ENCODE measurements around the gene RDX. TPM values are rescaled to one million over a fixed set of nuclear protein-coding genes. Genes with fewer than 3 reads are reported as not detected.

Gene RDX
- total and polyA plus RNA-seq, 9 of the 15 experiments (the other 6 are each of a cell fraction or from before 2014, with no cell fraction given) = 35.6 to 62.1 (median 54.3) TPM

- intact Hi-C loops (cut with micrococcal nuclease) = loop anchor here (2.0 to 5.0 kb wide), 5 partner anchors 61 to 228 kb away; no protein-coding TSS in a partner anchor
- no TSS peak for BruUV-seq (replicated peaks)
- Histone ChIP-seq H3K9me1 (ENCODE audit: control insufficient read depth, insufficient read depth, low read length) (no peaks in the 10 kb centered on the region), H3K4me2 (ENCODE audit: insufficient read depth, low read length) (peak overlapping the region; percentile 84), H3K36me3 (ENCODE audit: control insufficient read depth, insufficient read depth, low read length) (peaks cover 5% of the 10 kb centered on the region; the same call in 2 of the 3 replicates), H4K20me1 (replicated peaks; ENCODE audit: control insufficient read depth, insufficient read depth, low read length) (peaks cover 15% of the 10 kb centered on the region), H2AFZ (ENCODE audit: low read depth, low read length) (peak overlapping the region; percentile 84), H3K9ac (ENCODE audit: insufficient read depth in 1 of 2, low read depth in 2 of 2, low read length in 2 of 2) (peak overlapping the region; percentile 95 to 97), H3K27ac (ENCODE audit: extremely low read depth, low read depth, low read length) (peak overlapping the region; percentile 96), H3K27me3 (ENCODE audit: control insufficient read depth in 2 of 2, insufficient read depth in 2 of 2, low read length in 2 of 2) (no peaks in the 10 kb centered on the region), H3K4me1 (replicated peaks in 1 of 2; ENCODE audit: control insufficient read depth in 2 of 2, insufficient read depth in 2 of 2, low read length in 2 of 2) (peaks cover 13 to 25% of the 10 kb centered on the region in 2 experiments), H3K9me3 (replicated peaks; ENCODE audit: control insufficient read depth, insufficient read depth, low read depth, low read length) (no peaks in the 10 kb centered on the region), H3K79me2 (ENCODE audit: control insufficient read depth, insufficient read depth, low read length) (peaks cover 57% of the 10 kb centered on the region), H3K4me3 (peak overlapping the region; percentile 99)
- DNase-seq (ENCODE audit: extremely low read depth in 1 of 4, low spot score in 3 of 4) = peak; percentile 39 to 72 (median 54)
- CTCF ChIA-PET (ENCODE audit: low intra/inter-chr PET ratio) = no interaction called here
- in situ Hi-C loops (cut with MboI) = no loop called here
- WGBS (ENCODE audit: insufficient coverage, low coverage, missing lambda C conversion rate) = under 1% methylated on average over 28 of the region's 39 CpGs
- POLR2A ChIA-PET = interaction anchor here (0.5 to 1.8 kb wide), 7 partner anchors 8 to 1828 kb away, joined by 3 to 5 read pairs (median 4); partner anchors contain the start of gene C11orf65
- peak; percentile 23 for FAIRE-seq
- ATAC-seq = peak; percentile 76
- TF ChIP-seq ZHX1 (conservative IDR thresholded peaks at IDR 0.05; ENCODE audit: low read length) = no peak
- TF ChIP-seq HNRNPH1 (optimal IDR thresholded peaks at IDR 0.05; ENCODE audit: low read depth, low read length) = no peak
- no peak for TF ChIP-seq ATF2 (CRISPR knock-in tag; IDR thresholded peaks at IDR 0.05)
- no peak for TF ChIP-seq SNRNP70 (optimal IDR thresholded peaks at IDR 0.05; ENCODE audit: low read depth, low read length)
- TF ChIP-seq SMC3 (conservative IDR thresholded peaks at IDR 0.05; ENCODE audit: insufficient read depth, low read depth, low read length) = no peak
- TF ChIP-seq GABPA (tag; conservative IDR thresholded peaks at IDR 0.05; ENCODE audit: low read depth) = 0 out of 2 replicates have a peak, but pooled peaks have one; percentile 16
- TF ChIP-seq ZNF511 (CRISPR knock-in tag; IDR thresholded peaks at IDR 0.05) = no peak
- TF ChIP-seq GABPB2 (CRISPR knock-in tag; conservative IDR thresholded peaks at IDR 0.05) = no peak
- no peak for TF ChIP-seq NELFE (IDR thresholded peaks at IDR 0.05; ENCODE audit: insufficient read depth, insufficient read length)
- no peak for TF ChIP-seq HINFP (tag; conservative IDR thresholded peaks at IDR 0.05; ENCODE audit: low read depth)
- no peak for TF ChIP-seq LEF1 (IDR thresholded peaks at IDR 0.05)
- TF ChIP-seq ZBTB7A (IDR thresholded peaks at IDR 0.05; ENCODE audit: borderline replicate concordance, control insufficient read depth, low read depth, low read length) = peak; percentile 49; the same call in 1 of the 2 replicates
- TF ChIP-seq LARP7 (IDR thresholded peaks at IDR 0.05) = no peak
- peak; percentile 18 for TF ChIP-seq FIP1L1 (IDR thresholded peaks at IDR 0.05; ENCODE audit: low read depth, low read length, poor library complexity, severe bottlenecking)
- TF ChIP-seq SP1 (CRISPR knock-in tag; IDR thresholded peaks at IDR 0.05) = no peak
Measured at GRCh38 chr11:110295531-110296225, 736 bp downstream of the RDX start.

Data from K562 (cell line).